Colonic mucosa (tissue), 4 donors: ENCODE results near the gene SLC2A8. TPM values are rescaled to one million over a fixed set of nuclear protein-coding genes. Genes with fewer than 3 reads are reported as not detected.

ENCODE experiments used
- DNase-seq: peaks from one replicate; pipeline ENCODE4 v3.0.0-alpha.2; 2020
- H3K27ac ChIP-seq: fragments of 200-600 bp; one replicate; pipeline ENCODE4 v1.8.0; 2021
- H3K27me3 ChIP-seq: fragments of 200-600 bp; one replicate; pipeline ENCODE4 v1.8.0; 2021
- H3K36me3 ChIP-seq: fragments of 200-600 bp; one replicate; pipeline ENCODE4 v1.8.0; 2021
- H3K4me1 ChIP-seq: fragments of 200-600 bp; one replicate; pipeline ENCODE4 v1.8.0; 2021; ENCODE audit warnings: mild to moderate bottlenecking
- H3K4me3 ChIP-seq: fragments of 200-600 bp; one replicate; pipeline ENCODE4 v1.8.0; 2021
- H3K9ac ChIP-seq, 2 donors: one replicate each; pipeline ENCODE4 v1.7.0; 2013; ENCODE audit warnings: control low read depth in 2 of 2, low read depth in 2 of 2, low read length in 2 of 2
- H3K9me3 ChIP-seq: fragments of 200-600 bp; one replicate; pipeline ENCODE4 v1.8.0; 2021
- intact Hi-C: fragments of 100-400 bp; cut with DNase I; formaldehyde crosslinking; loops from one replicate; pipeline ENCODE4 v1.14.1; 2022
- total RNA-seq, 2 donors: library from RNA; stranded (reverse); fragmentation: NEBNext Ultra II Directional in 1 of 2; extraction: Animal tissue kit (Norgen Biotek cat#: 25700) in 1 of 2; gene quantifications; one replicate each; pipeline ENCODE4 v1.2.1, GENCODE V29; 2021
- TF ChIP-seq, protein P1 (sequence below): fragments of 200-600 bp; IDR thresholded peaks from one replicate; pipeline ENCODE4 v1.8.0; 2022; ENCODE audit warnings: antibody characterized with exemption, mild to moderate bottlenecking
- donor health status: healthy.
- donor health status: DM: no; HTN: no; CAD: no.
- donor health status: DM: no; HTN: no; CAD: no.

Gene SLC2A8
- total RNA-seq, 2 donors from 2014 or later: 20.4 to 33.6 TPM

DNA sequence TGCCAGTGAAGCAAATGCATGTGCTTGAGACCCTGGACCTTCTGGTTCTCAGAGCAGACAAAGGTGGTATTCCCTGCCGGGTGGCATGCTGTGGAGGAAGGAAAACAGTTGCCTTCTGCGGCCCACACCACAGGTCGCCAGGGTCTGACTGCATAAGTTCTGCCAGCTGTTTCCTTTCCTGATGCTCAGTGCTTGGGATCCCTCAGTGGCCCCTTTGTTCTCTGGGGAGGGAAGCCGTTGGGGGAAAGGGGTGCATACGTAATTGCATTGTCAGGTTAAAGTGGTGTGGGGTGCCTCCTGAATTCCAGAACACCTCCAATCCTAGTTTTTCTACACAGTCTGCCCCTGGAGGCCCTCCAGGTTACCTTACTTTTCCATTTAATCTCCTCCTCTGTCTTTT is 43.1 kb upstream of the SLC2A8 start:
- no peaks in the 10 kb centered on the region for H3K27me3 ChIP-seq
- no peak overlapping the region for H3K27ac ChIP-seq
- TF ChIP-seq, protein P1, sequence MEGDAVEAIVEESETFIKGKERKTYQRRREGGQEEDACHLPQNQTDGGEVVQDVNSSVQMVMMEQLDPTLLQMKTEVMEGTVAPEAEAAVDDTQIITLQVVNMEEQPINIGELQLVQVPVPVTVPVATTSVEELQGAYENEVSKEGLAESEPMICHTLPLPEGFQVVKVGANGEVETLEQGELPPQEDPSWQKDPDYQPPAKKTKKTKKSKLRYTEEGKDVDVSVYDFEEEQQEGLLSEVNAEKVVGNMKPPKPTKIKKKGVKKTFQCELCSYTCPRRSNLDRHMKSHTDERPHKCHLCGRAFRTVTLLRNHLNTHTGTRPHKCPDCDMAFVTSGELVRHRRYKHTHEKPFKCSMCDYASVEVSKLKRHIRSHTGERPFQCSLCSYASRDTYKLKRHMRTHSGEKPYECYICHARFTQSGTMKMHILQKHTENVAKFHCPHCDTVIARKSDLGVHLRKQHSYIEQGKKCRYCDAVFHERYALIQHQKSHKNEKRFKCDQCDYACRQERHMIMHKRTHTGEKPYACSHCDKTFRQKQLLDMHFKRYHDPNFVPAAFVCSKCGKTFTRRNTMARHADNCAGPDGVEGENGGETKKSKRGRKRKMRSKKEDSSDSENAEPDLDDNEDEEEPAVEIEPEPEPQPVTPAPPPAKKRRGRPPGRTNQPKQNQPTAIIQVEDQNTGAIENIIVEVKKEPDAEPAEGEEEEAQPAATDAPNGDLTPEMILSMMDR: no peak
- no peak overlapping the region for H3K4me3 ChIP-seq
- H3K4me1 ChIP-seq: no peaks in the 10 kb centered on the region
- no peaks in the 10 kb centered on the region for H3K9me3 ChIP-seq
- intact Hi-C loops: no loop called here
- H3K9ac ChIP-seq: no peak overlapping the region
- no peaks in the 10 kb centered on the region for H3K36me3 ChIP-seq
- DNase-seq: no peak

DNA sequence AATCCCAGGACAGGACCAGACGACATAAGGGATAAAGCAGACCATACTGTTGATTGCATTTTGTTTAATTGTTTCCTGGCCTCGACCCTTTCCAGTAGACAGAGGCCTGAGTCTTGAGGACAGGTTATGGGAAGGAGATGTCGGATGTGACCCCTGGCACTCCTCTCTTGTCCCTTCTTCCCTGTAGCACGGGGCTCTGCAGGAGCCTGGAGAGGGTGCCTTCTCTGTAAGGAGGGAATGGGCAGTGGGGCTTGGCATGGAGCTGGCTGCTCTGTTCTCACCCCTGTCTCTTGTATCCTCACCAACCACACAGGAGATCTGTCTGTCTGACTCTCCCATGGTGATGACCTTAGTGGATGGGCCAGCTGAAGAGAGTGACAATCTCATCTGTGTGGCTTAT is 40.1 kb upstream of the SLC2A8 start:
- Histone ChIP-seq H3K27ac (no peak overlapping the region), H3K36me3 (no peaks in the 10 kb centered on the region), H3K9ac (no peak overlapping the region), H3K27me3 (no peaks in the 10 kb centered on the region), H3K4me3 (no peak overlapping the region), H3K4me1 (peaks cover 4% of the 10 kb centered on the region), H3K9me3 (no peaks in the 10 kb centered on the region)
- no peak for DNase-seq
- TF ChIP-seq, protein P1: no peak
- intact Hi-C loops: no loop called here

DNA sequence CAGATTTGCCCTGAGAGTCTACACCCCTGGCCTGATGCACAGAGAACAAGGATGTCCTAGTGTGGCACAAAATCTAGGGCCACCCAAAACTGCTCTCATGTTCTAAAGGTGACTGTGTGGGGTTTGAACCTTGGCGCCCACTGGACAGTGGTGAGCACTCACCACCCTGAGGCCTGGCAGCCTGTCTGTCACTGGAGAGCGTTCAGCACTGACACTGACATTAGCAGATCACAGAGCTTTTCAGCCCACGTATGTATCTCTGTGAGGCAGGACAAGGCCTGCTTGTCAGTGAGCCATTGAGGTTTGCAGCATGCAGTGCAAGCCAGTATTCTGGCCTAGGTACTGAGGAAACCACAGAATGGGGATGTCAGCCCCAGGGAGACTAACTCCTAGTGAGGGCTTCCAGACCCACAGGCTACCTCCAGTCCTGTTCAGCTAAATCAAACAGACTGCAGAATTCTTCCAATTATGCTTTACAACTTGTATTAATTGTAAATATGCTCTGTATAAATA is 38.9 kb upstream of the SLC2A8 start:
- H3K9ac ChIP-seq: no peak overlapping the region
- H3K9me3 ChIP-seq: no peaks in the 10 kb centered on the region
- H3K36me3 ChIP-seq: no peaks in the 10 kb centered on the region
- H3K27me3 ChIP-seq: no peaks in the 10 kb centered on the region
- no peak overlapping the region for H3K27ac ChIP-seq
- TF ChIP-seq, protein P1: no peak
- no peak for DNase-seq
- intact Hi-C loops: no loop called here
- H3K4me1 ChIP-seq: peaks cover 4% of the 10 kb centered on the region
- no peak overlapping the region for H3K4me3 ChIP-seq

DNA sequence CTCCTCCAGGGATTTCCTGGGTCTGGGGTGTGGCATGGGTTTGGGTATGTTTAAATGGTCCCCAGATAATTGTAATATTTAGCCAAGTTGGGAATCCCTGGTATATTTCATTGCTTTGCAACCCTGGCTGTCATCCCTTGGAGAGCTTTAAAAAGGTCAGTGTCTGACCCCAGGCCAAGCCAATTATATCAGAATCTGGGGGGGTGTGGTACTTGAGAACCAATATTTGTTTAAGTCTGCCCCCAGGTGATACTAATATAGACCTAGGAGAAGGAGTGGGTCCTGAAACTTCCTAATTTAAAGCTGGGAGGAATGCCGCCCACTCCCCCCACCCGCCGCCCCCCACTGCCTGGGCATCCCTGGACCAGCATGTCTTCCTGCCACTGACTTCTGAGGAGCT is 38.2 kb upstream of the SLC2A8 start:
- intact Hi-C loops: no loop called here
- Histone ChIP-seq H3K27ac (no peak overlapping the region), H3K9ac (no peak overlapping the region), H3K4me3 (no peak overlapping the region), H3K9me3 (no peaks in the 10 kb centered on the region), H3K27me3 (no peaks in the 10 kb centered on the region), H3K4me1 (peaks cover 4% of the 10 kb centered on the region), H3K36me3 (no peaks in the 10 kb centered on the region)
- no peak for DNase-seq
- TF ChIP-seq, protein P1: no peak

DNA sequence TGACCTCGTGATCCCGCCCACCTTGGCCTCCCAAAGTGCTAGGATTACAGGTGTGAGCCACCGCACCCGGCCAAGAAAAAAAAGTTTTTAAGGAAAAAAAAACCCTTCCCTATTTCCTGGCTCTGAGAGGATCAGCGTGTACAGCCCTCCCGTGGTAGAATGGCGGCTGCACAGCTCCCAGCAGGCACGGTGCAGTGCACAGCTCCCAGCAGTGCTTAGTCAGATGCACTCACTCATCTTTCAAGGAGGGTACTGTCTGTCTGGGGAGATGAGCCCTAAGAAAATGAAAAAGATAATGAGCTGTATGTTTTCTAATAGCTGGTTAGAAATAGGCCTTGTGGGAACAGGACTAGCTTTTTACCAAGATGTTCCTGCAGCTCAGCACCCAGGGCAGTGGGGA is 36.7 kb upstream of the SLC2A8 start:
- TF ChIP-seq, protein P1: no peak
- no peaks in the 10 kb centered on the region for H3K27me3 ChIP-seq
- no peak for DNase-seq
- H3K9me3 ChIP-seq: no peaks in the 10 kb centered on the region
- intact Hi-C loops: no loop called here
- no peaks in the 10 kb centered on the region for H3K36me3 ChIP-seq
- H3K27ac ChIP-seq: no peak overlapping the region
- no peak overlapping the region for H3K9ac ChIP-seq
- H3K4me1 ChIP-seq: peaks cover 4% of the 10 kb centered on the region
- no peak overlapping the region for H3K4me3 ChIP-seq

DNA sequence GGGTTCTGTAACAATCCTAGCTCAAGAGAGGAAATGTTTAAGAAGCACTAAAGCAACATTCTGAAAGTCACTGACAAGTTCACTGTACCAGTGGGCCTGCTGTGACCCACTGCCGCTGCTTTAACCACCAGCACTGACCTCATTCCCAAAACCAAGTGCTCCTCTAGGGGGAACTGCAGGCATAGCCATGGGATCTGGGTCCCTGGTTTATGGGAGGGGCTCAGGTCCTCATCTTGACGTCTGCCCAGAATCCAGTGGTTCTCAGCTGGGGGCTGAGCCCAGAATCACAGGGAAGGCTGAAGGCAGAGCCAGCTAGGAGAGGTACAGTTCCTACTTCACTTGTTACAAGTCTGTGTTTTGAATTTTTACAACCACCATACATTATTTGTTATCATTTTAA is 36.1 kb upstream of the SLC2A8 start:
- TF ChIP-seq, protein P1: no peak
- Histone ChIP-seq H3K4me3 (no peak overlapping the region), H3K27me3 (no peaks in the 10 kb centered on the region), H3K9ac (peak overlapping the region in 1 of 2 donors; percentile 46), H3K4me1 (peaks cover 4% of the 10 kb centered on the region), H3K9me3 (no peaks in the 10 kb centered on the region), H3K27ac (peak overlapping the region; percentile 41), H3K36me3 (no peaks in the 10 kb centered on the region)
- no peak for DNase-seq
- intact Hi-C loops: no loop called here
